GM21423 (cell line): ENCODE measurements around the gene ANKZF1.
"Not testable (repeated sequence)": the region's sequence is repeated elsewhere in the genome, so short reads cannot be mapped to it uniquely, and the experiment has no call there.

Experiments used
- ATAC-seq: cut with Tn5 transposase; IDR thresholded peaks from one replicate; pipeline ENCODE4 v1.9.1; 2021; ENCODE audit warnings: mild to moderate bottlenecking, moderate library complexity; ENCODE audit not compliant: unreplicated experiment

The ANKZF1 gene, protein sequence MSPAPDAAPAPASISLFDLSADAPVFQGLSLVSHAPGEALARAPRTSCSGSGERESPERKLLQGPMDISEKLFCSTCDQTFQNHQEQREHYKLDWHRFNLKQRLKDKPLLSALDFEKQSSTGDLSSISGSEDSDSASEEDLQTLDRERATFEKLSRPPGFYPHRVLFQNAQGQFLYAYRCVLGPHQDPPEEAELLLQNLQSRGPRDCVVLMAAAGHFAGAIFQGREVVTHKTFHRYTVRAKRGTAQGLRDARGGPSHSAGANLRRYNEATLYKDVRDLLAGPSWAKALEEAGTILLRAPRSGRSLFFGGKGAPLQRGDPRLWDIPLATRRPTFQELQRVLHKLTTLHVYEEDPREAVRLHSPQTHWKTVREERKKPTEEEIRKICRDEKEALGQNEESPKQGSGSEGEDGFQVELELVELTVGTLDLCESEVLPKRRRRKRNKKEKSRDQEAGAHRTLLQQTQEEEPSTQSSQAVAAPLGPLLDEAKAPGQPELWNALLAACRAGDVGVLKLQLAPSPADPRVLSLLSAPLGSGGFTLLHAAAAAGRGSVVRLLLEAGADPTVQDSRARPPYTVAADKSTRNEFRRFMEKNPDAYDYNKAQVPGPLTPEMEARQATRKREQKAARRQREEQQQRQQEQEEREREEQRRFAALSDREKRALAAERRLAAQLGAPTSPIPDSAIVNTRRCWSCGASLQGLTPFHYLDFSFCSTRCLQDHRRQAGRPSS

DNA sequence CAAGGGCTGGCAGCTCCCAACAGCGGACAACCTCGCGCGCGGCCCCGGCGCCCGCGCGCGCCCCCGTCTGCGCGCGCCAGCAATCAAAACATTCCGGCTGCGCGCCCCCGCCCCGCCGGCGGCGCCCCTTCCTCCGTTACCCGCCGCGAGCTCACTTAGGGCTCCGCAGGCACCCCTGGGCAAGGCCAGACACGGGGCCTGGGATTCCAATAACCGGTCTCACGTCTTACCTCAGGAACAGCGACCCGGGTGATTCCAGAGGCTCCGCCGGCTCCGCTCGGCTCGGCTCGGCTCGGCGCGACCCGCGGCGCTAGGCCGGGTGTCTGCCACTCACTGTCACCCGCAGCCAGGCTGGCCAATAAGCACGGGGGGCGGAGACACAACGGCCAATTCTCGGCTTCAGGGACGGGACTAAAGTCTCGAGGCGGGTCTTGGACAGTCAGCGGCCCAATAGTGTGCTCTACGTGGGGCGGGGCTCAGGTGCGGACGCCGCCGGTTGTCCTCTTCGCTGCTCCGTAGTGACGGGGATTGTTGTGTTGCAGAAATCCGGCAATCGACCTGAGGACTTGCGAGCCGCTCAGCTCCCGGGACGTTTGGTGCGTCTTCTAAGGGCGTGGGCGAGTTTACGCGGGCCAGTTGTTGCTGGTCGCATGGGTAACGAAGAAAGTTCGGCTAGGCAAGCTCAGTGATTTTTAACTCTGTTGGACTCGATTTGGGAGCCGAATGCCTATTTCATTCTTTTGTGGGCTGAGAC is at the start of gene ANKZF1, which contains the start of gene ATG9A:
Gene ANKZF1, plus strand, starts transcription at position 502 of the 754 bp plus-strand sequence. CDS start 452 bp downstream, outside the sequence.
Gene ATG9A, minus strand, starts transcription at position 332 of the 754 bp plus-strand sequence. CDS start 1,612 bp downstream, outside the sequence.
- peak; percentile 94 for ATAC-seq

DNA sequence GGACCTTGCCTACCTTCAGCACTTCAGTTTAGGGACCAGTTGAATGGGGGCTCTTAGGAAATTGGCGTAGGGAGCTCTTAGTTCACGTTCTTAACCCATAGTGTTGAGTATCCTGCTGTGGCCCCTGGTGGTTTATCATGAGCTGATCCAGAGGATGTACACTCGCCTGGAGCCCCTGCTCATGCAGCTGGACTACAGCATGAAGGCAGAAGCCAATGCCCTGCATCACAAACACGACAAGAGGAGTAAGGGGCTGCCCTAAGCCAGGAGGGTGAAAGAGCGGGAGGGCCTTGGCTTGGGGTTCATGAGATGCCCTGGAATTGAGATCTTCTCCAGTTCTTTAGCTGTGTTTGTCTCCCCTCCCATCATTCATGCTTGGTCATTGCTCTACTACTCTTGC is 48.6 kb upstream of the ANKZF1 start:
- ATAC-seq: no peak

DNA sequence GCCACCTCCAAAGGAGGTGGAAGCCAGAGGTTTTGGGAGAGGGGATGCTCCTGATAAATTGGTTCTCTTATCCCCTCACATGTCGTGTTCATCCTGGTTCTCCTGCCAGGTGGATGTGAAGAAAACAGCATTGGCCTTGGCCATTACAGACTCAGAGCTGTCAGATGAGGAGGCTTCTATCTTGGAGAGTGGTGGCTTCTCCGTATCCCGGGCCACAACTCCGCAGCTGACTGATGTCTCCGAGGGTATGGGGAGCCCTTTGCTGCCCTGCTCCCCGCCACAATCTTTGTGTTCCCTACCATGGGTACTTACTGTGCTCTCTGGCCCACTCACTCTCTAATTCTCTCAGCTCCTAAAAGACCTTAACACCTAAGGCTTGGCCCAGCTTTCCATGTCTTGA is 48.1 kb upstream of the ANKZF1 start:
- no peak for ATAC-seq

DNA sequence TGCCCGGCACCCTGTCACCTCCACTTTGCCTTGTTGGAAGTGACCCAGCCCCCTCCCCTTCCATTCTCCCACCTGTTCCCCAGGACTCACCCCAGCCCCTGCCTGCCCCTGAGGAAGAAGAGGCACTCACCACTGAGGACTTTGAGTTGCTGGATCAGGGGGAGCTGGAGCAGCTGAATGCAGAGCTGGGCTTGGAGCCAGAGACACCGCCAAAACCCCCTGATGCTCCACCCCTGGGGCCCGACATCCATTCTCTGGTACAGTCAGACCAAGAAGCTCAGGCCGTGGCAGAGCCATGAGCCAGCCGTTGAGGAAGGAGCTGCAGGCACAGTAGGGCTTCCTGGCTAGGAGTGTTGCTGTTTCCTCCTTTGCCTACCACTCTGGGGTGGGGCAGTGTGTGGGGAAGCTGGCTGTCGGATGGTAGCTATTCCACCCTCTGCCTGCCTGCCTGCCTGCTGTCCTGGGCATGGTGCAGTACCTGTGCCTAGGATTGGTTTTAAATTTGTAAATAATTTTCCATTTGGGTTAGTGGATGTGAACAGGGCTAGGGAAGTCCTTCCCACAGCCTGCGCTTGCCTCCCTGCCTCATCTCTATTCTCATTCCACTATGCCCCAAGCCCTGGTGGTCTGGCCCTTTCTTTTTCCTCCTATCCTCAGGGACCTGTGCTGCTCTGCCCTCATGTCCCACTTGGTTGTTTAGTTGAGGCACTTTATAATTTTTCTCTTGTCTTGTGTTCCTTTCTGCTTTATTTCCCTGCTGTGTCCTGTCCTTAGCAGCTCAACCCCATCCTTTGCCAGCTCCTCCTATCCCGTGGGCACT is 47.1 kb upstream of the ANKZF1 start:
- ATAC-seq: no peak

DNA sequence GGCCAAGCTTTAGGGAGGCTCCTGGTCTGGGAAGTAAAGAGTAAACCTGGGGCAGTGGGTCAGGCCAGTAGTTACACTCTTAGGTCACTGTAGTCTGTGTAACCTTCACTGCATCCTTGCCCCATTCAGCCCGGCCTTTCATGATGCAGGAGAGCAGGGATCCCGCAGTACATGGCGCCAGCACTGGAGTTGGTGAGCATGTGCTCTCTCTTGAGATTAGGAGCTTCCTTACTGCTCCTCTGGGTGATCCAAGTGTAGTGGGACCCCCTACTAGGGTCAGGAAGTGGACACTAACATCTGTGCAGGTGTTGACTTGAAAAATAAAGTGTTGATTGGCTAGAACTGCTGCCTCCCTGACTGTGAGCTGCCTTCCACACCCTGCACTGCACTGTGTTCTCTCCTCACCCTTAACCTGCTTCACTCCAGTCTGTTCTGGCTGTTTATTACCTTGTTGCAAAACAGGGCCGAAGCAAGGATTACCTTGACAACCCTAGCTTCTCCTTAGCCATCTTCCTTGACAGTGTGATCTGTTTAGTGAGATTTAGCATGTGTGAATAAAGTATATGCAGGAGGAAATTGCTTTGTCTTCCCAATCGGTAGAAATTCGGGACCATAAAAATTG is 46.3 kb upstream of the ANKZF1 start:
- no peak for ATAC-seq

DNA sequence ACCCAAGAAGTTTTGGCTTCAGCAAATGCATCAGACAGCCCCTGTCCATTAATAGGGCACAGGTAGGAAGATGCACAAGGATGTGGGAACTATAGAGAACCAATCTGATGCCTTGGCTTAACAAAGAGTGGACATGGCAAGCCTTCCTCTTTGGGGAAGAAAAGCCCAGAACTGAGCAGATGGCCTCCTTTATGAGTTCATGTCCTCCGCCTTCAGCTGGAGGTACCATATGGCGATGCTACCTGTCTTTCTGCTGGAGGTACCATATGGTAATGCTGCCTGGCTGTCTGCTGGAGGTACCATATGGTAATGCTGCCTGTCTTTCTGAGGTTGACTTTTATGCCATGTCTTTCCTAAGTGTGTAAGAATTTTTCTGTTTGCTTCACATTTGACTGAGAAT is 45.5 kb upstream of the ANKZF1 start:
- no peak for ATAC-seq

DNA sequence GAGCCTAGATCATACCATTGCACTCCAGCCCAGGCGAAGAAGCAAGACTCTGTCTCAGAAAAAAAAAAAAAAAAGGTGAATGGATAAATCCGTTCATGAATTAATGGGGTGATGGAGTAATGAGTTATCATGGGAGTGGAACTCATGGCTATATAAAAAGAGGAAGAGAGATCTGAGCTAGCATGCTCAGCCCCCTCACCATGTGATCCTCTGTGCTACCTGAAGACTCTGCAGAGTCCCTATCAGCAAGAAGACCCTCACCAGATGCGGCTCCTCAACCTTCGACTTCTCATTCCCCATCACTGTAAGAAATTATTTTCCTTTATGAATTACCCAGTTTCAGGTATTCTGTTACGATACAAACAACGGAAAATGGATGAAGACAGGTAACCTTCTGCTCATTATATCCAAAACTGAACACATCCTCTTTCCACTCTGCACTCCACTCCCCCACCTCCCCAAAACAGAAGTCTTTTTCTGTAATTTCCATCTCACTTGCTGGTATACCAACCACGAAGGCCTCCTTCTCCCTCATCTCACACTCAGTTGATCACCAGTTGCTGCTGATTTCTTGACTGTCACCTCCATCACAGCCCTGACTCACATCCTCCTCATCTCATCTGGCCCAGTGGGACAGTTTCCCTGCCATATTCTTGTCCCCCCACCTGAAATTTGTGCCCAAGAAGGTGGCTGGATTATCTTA is 42.7 kb upstream of the ANKZF1 start:
- no peak for ATAC-seq

DNA sequence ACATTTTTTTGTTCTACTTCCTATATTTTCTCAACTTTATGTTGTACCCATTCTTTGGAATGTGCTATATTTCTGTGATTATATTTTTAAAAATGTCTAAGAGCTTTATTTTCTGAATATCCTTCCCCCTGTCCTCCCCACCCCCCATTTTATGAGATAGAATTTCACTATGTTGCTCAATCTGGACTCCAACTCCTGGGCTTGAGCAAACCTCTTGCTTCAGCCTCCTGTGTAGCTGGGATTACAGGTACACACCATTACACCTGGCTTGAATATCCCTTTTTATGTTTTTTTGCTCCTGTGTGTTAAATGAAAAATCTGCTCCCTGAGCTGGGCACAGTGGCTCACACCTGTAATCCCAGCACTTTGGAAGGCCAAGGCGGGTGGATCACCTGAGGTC is 32.2 kb upstream of the ANKZF1 start:
- ATAC-seq: no peak

DNA sequence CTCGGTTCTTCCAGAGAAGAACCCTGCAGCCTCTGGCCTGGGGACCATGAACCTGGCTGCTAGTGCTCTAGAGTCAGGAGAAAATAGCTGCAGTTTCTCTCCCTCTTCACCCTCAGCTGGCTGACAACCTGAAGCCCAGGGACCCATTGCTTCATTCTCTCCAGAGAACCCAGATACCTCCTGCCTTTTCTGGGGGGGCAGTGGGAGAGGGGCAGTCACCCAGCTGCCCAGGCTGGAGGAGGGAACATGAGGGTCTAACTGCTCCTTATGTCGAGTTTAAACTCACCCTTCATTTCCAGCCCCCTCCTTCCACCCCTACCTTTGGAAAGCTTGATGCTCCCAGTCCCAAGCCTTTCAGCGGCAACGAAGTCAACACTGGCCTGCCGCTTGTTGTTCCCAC is 30.6 kb upstream of the ANKZF1 start:
- no peak for ATAC-seq

DNA sequence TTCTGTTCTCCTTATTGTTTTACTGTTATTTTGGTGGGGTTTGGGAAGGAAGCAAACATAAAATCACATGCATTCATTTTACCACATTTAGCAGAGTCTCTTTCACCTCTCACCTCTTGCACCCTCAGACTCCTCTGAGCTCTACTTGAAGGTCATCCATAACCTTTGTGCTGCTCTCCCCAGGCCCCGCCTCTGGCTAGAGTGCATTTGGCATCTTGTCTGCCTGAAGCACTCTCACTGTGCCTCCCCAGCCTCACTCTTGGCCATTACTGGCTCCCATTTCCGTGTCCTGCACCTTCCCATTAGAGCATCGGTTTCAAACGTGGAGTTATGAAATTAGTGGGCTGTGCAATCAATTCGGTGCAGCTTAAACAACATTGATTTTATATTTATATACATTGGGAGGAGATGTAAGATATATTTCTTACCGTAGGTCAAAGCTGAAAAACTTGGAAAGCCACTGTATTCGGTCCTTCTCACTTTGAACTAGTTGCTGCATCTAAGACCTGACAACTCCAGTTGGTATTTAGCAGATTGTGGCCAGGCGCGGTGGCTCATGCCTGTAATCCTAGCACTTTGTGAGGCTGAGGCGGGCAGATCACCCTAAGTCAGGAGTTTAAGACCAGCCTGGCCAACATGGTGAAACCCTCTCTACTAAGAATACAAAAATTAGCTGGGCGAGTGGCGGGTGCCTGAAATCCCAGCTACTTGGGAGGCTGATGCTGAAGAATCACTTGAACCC is 30.0 kb upstream of the ANKZF1 start:
- ATAC-seq: no peak

DNA sequence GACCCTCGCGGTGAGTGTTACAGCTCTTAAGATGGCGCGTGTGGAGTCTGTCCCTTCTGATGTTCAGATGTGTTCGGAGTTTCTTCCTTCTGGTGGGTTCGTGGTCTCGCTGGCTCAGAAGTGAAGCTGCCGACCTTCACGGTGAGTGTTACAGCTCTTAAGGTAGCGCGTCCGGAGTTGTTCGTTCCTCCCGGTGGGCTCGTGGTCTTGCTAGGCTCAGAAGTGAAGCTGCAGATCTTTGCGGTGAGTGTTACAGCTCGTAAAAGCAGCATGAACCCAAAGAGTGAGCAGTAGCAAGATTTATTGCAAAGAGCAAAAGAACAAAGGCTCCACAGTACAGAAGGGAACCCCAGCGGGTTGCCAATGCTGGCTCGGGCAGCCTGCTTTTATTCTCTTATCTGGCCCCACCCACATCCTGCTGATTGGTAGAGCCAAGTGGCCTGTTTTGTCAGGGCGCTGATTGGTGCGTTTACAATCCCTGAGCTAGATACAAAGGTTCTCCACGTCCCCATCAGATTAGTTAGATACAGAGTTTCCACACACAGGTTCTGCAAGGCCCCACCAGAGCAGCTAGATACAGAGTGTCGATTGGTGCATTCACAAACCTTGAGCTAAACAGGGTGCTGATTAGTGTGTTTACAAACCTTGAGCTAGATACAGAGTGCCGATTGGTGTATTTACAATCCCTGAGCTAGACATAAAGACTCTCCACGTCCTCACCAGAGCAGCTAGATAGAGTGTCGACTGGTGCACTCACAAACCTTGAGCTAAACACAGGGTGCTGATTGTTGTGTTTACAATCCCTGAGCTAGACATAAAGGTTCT is 28.9 kb upstream of the ANKZF1 start:
- ATAC-seq: not testable (repeated sequence)

DNA sequence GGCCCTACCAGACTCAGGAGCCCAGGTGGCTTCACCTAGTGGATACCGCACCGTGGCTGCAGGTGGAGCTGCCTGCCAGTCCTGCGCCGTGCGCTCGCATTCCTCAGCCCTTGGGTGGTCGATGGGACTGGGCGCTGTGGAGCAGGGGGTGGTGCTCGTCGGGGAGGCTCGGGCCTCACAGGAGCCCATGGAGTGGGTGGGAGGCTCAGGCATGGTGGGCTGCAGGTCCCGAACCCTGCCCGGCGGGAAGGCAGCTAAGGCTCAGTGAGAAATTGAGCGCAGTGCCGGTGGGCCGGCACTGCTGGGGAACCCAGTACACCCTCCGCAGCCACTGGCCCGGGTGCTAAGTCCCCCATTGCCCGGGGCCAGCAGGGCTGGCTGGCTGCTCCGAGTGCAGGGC is 28.3 kb upstream of the ANKZF1 start:
- ATAC-seq: not testable (repeated sequence)

DNA sequence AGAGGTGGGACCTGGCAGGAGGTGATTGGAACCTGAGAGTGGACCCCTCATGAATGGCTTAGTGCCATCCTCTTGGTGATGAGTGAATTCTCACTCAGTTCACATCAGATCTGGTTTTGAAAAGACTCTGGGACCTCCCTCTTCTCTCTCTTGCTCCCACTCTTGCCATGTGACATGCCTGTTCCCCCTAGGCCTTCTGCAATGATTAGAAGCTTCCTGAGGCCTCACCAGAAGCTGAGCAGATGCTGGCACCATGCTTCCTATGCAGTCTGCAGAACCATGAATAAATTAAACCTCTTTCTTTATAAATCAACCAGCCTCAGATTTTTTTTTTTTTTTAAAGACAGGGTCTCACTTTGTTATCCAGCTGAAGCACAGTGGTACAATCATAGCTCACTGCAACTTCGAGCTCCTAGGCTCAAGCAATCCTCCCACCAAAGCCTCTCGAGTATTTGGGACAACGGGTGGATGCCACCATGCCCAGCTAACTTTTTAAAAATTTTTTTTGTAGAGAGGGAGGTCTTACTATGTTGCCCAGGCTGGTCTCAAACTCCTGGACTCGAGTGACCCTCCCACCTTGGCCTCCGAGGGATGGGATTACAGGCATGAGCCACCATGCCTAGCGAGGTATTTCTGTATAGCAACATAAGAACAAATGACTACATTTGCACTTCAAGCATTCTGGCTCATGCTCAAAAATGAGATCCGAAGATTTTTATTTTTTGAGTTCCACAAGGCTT is 25.0 kb upstream of the ANKZF1 start:
- ATAC-seq: no peak

DNA sequence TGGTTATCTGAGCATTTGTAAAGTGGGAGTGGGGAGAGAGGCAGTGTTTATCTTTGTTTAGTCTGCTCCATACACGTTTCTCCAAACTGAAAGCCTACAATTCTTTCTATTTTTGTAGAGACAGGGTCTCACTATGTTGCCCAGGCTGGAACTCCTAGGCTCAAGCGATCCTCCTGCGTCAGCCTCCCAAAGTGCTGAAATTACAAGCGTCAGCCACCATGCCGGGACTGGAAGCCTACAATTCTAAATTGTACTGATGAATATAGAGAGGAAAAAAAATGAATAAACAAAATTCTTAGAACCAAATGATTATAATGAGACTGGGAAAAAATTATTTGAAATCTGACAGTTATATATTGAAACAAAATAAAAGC is 24.5 kb upstream of the ANKZF1 start:
- no peak for ATAC-seq

DNA sequence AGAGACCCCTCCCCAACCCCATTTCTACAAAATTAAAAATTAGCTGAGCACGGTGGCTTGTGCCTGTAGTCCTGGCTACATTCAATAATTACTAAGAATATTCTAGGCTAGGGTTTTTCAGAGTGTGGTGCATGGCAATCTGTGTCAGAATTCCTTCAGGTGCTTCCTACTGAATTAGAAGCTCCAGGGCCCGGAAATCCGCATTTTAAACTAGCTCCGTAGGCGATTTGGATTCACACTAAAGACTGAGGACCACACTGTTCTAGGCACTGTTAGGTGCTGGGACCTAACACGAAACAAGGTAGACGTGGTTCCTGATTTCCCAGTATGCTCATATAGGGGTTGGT is 23.7 kb upstream of the ANKZF1 start:
- no peak for ATAC-seq

DNA sequence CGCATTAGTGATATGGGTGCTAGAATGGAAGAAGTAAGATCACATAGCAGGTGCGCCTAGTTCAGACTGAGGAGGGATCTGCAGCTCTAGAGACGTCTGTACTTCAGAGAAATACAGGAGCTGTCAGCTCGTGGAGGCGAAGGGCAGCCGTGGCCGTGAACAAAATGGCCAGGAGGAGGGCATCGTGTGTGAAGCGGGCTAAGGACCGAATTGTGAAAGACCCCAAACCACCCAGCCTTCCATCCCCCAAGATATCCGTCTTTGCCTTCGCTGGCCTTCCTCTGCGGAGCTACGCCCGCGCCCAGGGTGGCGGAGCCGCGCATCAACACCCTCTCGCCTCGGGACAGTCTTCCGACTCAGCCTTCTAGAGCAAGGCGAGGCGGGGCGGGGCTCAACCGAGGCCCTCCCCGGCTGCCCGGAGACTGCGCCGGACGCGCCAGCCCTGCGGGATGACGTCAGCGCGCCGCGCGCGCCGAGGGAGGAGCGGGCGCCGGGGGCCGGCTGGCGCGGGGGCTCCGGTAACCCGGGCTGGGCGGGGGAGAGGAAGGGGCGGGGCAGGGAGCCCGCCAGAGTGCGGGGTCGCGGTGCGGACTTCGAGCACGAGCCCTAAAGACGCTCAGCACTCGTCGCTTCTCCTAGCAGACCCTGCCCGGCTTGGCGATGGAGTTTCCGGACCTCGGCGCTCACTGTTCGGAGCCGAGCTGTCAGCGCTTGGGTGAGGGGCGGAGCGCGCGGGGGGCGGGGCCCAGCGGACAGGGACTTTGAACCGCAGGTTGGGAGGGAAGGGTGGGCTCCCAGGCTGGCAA is 23.1 kb upstream of the ANKZF1 start, which contains the start of gene ZFAND2B:
Gene ZFAND2B, plus strand, starts transcription at position 455 of the 806 bp plus-strand sequence. Its CDS starts 206 bp downstream, at position 661.
- ATAC-seq: peak; percentile 95
